ENCODE measurements around the gene WSCD2. TPM values are rescaled to one million over a fixed set of nuclear protein-coding genes. Genes with fewer than 3 reads are reported as not detected.

The WSCD2 gene
- total RNA-seq, 2 experiments from 2014 or later: not detected

DNA sequence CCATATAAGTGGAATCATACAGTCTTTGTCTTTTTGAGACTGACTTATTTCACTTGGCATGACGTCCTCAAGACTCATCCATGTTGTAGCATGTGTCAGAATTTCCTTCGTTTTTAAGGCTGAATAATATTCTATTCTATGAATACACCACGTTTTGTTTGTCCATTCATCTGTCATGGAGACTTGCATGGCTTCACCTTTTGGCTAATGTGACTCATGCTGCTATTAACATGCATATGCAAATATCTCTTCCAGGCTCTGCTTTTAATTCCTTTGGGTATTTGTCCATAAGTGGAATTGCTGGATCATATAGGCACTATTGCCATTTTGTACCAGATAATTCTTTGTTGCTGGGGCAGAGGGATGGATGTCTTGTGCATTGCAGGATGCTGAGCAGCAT, 19.6 kb upstream of the WSCD2 start:
- Histone ChIP-seq H3K27me3 (ENCODE audit: control insufficient read depth in 1 of 2, insufficient read depth in 2 of 2, low read length in 2 of 2) (peaks cover 4 to 10% of the 10 kb centered on the region in 2 experiments), H3K27ac (ENCODE audit: low read depth in 1 of 2, low read length in 2 of 2) (no peak overlapping the region), H3K4me3 (ENCODE audit: low read length) (no peak overlapping the region), H3K9me3 (ENCODE audit: control insufficient read depth in 1 of 2, insufficient read depth in 1 of 2, low read length in 2 of 2) (no peaks in the 10 kb centered on the region), H3K36me3 (ENCODE audit: insufficient read depth, low read length) (no peaks in the 10 kb centered on the region), H3K4me1 (ENCODE audit: insufficient read depth, low read length) (no peaks in the 10 kb centered on the region)
- Mint-ChIP-seq H3K4me1 (ENCODE audit: low read depth) (no peaks in the 10 kb centered on the region), H3K27me3 (peaks cover 24% of the 10 kb centered on the region), H3K27ac (no peak overlapping the region), H3K36me3 (ENCODE audit: low read depth) (no peaks in the 10 kb centered on the region), H3K4me3 (no peak overlapping the region), H3K9me3 (no peaks in the 10 kb centered on the region)
- DNase-seq (no peak), ATAC-seq (ENCODE audit: poor library complexity) (no peak)
- CTCF ChIA-PET: no interaction called here
- POLR2A ChIA-PET: no interaction called here
- TF ChIP-seq, protein P1, sequence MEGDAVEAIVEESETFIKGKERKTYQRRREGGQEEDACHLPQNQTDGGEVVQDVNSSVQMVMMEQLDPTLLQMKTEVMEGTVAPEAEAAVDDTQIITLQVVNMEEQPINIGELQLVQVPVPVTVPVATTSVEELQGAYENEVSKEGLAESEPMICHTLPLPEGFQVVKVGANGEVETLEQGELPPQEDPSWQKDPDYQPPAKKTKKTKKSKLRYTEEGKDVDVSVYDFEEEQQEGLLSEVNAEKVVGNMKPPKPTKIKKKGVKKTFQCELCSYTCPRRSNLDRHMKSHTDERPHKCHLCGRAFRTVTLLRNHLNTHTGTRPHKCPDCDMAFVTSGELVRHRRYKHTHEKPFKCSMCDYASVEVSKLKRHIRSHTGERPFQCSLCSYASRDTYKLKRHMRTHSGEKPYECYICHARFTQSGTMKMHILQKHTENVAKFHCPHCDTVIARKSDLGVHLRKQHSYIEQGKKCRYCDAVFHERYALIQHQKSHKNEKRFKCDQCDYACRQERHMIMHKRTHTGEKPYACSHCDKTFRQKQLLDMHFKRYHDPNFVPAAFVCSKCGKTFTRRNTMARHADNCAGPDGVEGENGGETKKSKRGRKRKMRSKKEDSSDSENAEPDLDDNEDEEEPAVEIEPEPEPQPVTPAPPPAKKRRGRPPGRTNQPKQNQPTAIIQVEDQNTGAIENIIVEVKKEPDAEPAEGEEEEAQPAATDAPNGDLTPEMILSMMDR (IDR thresholded peaks at IDR 0.05): no peak
- intact Hi-C loops (cut with DNase I, micrococcal nuclease): loop anchor here in 1 of 2 experiments (10.0 kb wide), 1 partner anchor 345 kb away; no protein-coding TSS in a partner anchor

DNA sequence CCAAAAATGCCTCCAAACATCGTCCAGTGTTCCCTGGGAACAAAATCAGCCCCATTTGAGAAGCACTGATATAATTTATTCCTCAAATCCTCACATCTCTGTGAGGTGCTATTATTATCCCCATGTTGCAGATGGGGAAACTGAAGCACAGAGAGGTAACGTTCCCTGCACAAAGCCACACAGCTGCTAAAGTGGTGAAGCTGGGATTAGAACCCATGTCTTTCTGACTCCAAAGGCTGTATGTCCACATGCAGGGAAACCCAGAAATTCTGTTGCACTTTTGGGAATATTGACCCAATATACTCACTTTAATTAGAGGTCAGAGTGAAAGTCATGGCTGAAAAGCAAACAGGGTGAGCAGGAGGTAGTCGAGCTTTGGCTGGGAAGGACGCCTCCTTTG, 19.1 kb upstream of the WSCD2 start:
- H3K27ac ChIP-seq (ENCODE audit: low read depth in 1 of 2, low read length in 2 of 2): no peak overlapping the region
- peaks cover 28% of the 10 kb centered on the region for H3K27me3 Mint-ChIP-seq
- no peaks in the 10 kb centered on the region for H3K9me3 ChIP-seq (ENCODE audit: control insufficient read depth in 1 of 2, insufficient read depth in 1 of 2, low read length in 2 of 2)
- no peaks in the 10 kb centered on the region for H3K4me1 Mint-ChIP-seq (ENCODE audit: low read depth)
- no peaks in the 10 kb centered on the region for H3K4me1 ChIP-seq (ENCODE audit: insufficient read depth, low read length)
- no peak overlapping the region for H3K4me3 Mint-ChIP-seq
- TF ChIP-seq, protein P1 (IDR thresholded peaks at IDR 0.05): no peak
- peaks cover 3 to 10% of the 10 kb centered on the region in 2 experiments for H3K27me3 ChIP-seq (ENCODE audit: control insufficient read depth in 1 of 2, insufficient read depth in 2 of 2, low read length in 2 of 2)
- DNase-seq (no peak), ATAC-seq (ENCODE audit: poor library complexity) (no peak)
- no peaks in the 10 kb centered on the region for H3K36me3 ChIP-seq (ENCODE audit: insufficient read depth, low read length)
- ChIA-PET POLR2A (no interaction called here), CTCF (no interaction called here)
- H3K9me3 Mint-ChIP-seq: no peaks in the 10 kb centered on the region
- no peak overlapping the region for H3K27ac Mint-ChIP-seq
- intact Hi-C loops (cut with DNase I, micrococcal nuclease): loop anchor here in 1 of 2 experiments (10.0 kb wide), 1 partner anchor 345 kb away; no protein-coding TSS in a partner anchor
- no peaks in the 10 kb centered on the region for H3K36me3 Mint-ChIP-seq (ENCODE audit: low read depth)
- H3K4me3 ChIP-seq (ENCODE audit: low read length): no peak overlapping the region

DNA sequence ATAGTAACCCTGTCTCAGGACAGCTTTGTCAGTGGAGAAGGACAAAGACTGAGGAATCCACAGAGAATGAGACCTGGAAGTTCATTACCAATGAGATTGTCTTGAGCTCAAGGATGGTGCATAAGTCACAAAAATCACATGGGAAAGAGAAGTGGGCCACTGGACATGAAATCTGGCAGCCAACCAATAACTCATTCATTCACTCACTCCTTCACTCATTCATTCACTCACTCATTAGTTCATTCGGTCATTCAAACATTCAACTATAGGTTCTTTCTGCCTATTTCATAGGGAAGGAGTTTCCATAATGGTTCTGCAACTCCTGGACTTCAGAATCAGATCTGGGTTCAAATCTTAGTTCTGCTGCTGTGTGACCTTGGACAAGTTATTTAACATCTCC, 18.2 kb upstream of the WSCD2 start:
- Histone ChIP-seq H3K27ac (ENCODE audit: low read depth in 1 of 2, low read length in 2 of 2) (no peak overlapping the region), H3K4me1 (ENCODE audit: insufficient read depth, low read length) (no peaks in the 10 kb centered on the region), H3K27me3 (ENCODE audit: control insufficient read depth in 1 of 2, insufficient read depth in 2 of 2, low read length in 2 of 2) (peaks cover 0 to 4% of the 10 kb centered on the region in 2 experiments), H3K4me3 (ENCODE audit: low read length) (no peak overlapping the region), H3K36me3 (ENCODE audit: insufficient read depth, low read length) (no peaks in the 10 kb centered on the region), H3K9me3 (ENCODE audit: control insufficient read depth in 1 of 2, insufficient read depth in 1 of 2, low read length in 2 of 2) (no peaks in the 10 kb centered on the region)
- CTCF ChIA-PET: no interaction called here
- Mint-ChIP-seq H3K36me3 (ENCODE audit: low read depth) (no peaks in the 10 kb centered on the region), H3K27ac (no peak overlapping the region), H3K9me3 (no peaks in the 10 kb centered on the region), H3K27me3 (peaks cover 28% of the 10 kb centered on the region), H3K4me1 (ENCODE audit: low read depth) (no peaks in the 10 kb centered on the region), H3K4me3 (no peak overlapping the region)
- POLR2A ChIA-PET: no interaction called here
- intact Hi-C loops (cut with DNase I, micrococcal nuclease): no loop called here
- TF ChIP-seq, protein P1 (IDR thresholded peaks at IDR 0.05): no peak
- DNase-seq: no peak
- no peak for ATAC-seq (ENCODE audit: poor library complexity)

Measured in CD4-positive, alpha-beta T cell (primary cell).